Smooth muscle cell (in vitro differentiated cells): ENCODE results near the gene UBE3B. TPM values are rescaled to one million over a fixed set of nuclear protein-coding genes. Genes with fewer than 3 reads are reported as not detected.
A peak's percentile ranks its signal among the peaks of the same experiment; 100 is the strongest.

Experiments used
- DNase-seq: peaks from one replicate; lab custom pipeline; 2025; ENCODE audit not compliant: unreplicated experiment; lab: John Stamatoyannopoulos, UW
- H2AFZ ChIP-seq: fragments of 200-600 bp; sonication (generic); 2 replicates; pipeline ENCODE4 v1.6.0; 2016; ENCODE audit warnings: antibody characterized with exemption, low read depth, mild to moderate bottlenecking
- H3F3A ChIP-seq: fragments of 200-600 bp; sonication (generic); 2 replicates; pipeline ENCODE4 v1.6.0; 2017; ENCODE audit warnings: antibody characterized with exemption, low read depth
- H3K27ac ChIP-seq: fragments of 200-600 bp; sonication (generic); 2 replicates; pipeline ENCODE4 v1.5.1; 2016; ENCODE audit warnings: low read depth, mild to moderate bottlenecking
- H3K27me3 ChIP-seq: fragments of 200-600 bp; sonication (generic); 2 replicates; pipeline ENCODE4 v1.6.1; 2016; ENCODE audit warnings: low read depth, mild to moderate bottlenecking
- H3K36me3 ChIP-seq: fragments of 200-600 bp; sonication (generic); 2 replicates; pipeline ENCODE4 v1.5.1; 2016; ENCODE audit warnings: low read depth
- H3K4me1 ChIP-seq: fragments of 200-600 bp; sonication (generic); 2 replicates; pipeline ENCODE4 v1.5.1; 2016; ENCODE audit warnings: low read depth
- H3K4me2 ChIP-seq: fragments of 200-600 bp; sonication (generic); 2 replicates; pipeline ENCODE4 v1.6.0; 2016; ENCODE audit warnings: mild to moderate bottlenecking
- H3K4me3 ChIP-seq: fragments of 200-600 bp; sonication (generic); 2 replicates; pipeline ENCODE4 v1.5.1; 2016; ENCODE audit warnings: mild to moderate bottlenecking
- H3K79me2 ChIP-seq: fragments of 200-600 bp; sonication (generic); 2 replicates; pipeline ENCODE4 v1.6.0; 2016; ENCODE audit warnings: low read depth, mild to moderate bottlenecking
- H3K9ac ChIP-seq: fragments of 200-600 bp; sonication (generic); 2 replicates; pipeline ENCODE4 v1.6.0; 2016; ENCODE audit warnings: low read depth
- H3K9me3 ChIP-seq: fragments of 200-600 bp; sonication (generic); replicated peaks from 2 replicates; pipeline ENCODE4 v1.5.1; 2016; ENCODE audit warnings: low read depth
- H4K20me1 ChIP-seq: fragments of 200-600 bp; sonication (generic); 2 replicates; pipeline ENCODE4 v1.6.0; 2016; ENCODE audit warnings: low read depth
- WGBS: methylation state at CpG from one replicate; pipeline ENCODE4 v1.1.7; 2016; ENCODE audit warnings: low lambda C conversion rate; 5-methylcytosine and 5-hydroxymethylcytosine counted together
- polyA plus RNA-seq: library from polyadenylated mRNA; unstranded; fragments of >200 nt; fragmentation: Nextera tagmentation; extraction: Ambion mirVana; gene quantifications from 2 replicates; pipeline ENCODE4 v1.2.1, GENCODE V29; 2016
- total RNA-seq: library from RNA; depleted of rRNA; stranded (reverse); fragments of >200 nt; gene quantifications from 2 replicates; pipeline ENCODE4 v1.2.3, GENCODE V29; 2014
- TF ChIP-seq, protein P1 (sequence below): fragments of 200-600 bp; sonication (generic); IDR thresholded peaks from 2 replicates; pipeline ENCODE4 v1.5.1; 2017; ENCODE audit warnings: borderline replicate concordance, mild to moderate bottlenecking, antibody characterized with exemption; ENCODE audit not compliant: insufficient read depth, poor library complexity, severe bottlenecking

Gene UBE3B
- total and polyA plus RNA-seq, 2 experiments from 2014 or later, result 21.8 to 62.9 TPM

DNA sequence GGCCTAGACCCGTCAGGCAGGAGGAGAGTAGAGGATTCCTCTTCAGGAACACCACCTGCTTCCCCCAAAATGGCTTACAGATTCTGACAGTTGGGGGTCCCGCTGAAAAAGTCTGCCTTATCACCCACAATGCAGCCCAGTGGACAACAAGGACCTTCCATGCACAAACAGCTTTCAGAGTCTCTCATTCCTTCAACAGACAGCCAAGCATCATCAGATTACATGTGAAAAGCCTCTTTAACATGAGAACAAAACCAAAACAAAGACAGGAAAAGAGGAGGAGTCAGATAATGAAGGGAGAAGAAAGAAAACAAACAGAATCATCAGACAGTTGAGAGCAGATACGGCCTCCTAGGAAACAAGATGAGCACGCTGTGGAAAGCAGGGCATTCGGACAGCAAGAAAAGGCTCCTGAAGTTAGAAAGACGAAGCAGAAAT, 18.6 kb upstream of the UBE3B start:
- H3K4me2 ChIP-seq, result peak overlapping the region; percentile 55
- no peak overlapping the region for H3K4me3 ChIP-seq
- H3K27me3 ChIP-seq, result no peaks in the 10 kb centered on the region
- H3K4me1 ChIP-seq, result peaks cover 57% of the 10 kb centered on the region
- H2AFZ ChIP-seq, result no peak overlapping the region
- H3F3A ChIP-seq, result peaks cover 47% of the 10 kb centered on the region
- peaks cover 13% of the 10 kb centered on the region for H3K36me3 ChIP-seq
- 38% methylated on average over 6 of the region's 6 CpGs for WGBS
- H4K20me1 ChIP-seq, result no peaks in the 10 kb centered on the region
- no peaks in the 10 kb centered on the region for H3K9me3 ChIP-seq
- TF ChIP-seq, protein P1, sequence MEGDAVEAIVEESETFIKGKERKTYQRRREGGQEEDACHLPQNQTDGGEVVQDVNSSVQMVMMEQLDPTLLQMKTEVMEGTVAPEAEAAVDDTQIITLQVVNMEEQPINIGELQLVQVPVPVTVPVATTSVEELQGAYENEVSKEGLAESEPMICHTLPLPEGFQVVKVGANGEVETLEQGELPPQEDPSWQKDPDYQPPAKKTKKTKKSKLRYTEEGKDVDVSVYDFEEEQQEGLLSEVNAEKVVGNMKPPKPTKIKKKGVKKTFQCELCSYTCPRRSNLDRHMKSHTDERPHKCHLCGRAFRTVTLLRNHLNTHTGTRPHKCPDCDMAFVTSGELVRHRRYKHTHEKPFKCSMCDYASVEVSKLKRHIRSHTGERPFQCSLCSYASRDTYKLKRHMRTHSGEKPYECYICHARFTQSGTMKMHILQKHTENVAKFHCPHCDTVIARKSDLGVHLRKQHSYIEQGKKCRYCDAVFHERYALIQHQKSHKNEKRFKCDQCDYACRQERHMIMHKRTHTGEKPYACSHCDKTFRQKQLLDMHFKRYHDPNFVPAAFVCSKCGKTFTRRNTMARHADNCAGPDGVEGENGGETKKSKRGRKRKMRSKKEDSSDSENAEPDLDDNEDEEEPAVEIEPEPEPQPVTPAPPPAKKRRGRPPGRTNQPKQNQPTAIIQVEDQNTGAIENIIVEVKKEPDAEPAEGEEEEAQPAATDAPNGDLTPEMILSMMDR, result no peak
- H3K79me2 ChIP-seq, result peaks cover 79% of the 10 kb centered on the region
- H3K9ac ChIP-seq, result peak overlapping the region; percentile 81
- no peak for DNase-seq
- H3K27ac ChIP-seq, result peak overlapping the region; percentile 96

- peaks cover 79% of the 10 kb centered on the region for H3K79me2 ChIP-seq
- peak overlapping the region; percentile 55 for H3K4me2 ChIP-seq
- H3F3A ChIP-seq, result peaks cover 52% of the 10 kb centered on the region
- no peaks in the 10 kb centered on the region for H3K9me3 ChIP-seq
- H3K27ac ChIP-seq, result peak overlapping the region; percentile 96
- H3K36me3 ChIP-seq, result peaks cover 9% of the 10 kb centered on the region
- TF ChIP-seq, protein P1, result no peak
- H3K4me1 ChIP-seq, result peaks cover 62% of the 10 kb centered on the region
- H3K4me3 ChIP-seq, result no peak overlapping the region
- H3K9ac ChIP-seq, result peak overlapping the region; percentile 81
- no peak overlapping the region for H2AFZ ChIP-seq
- H4K20me1 ChIP-seq, result no peaks in the 10 kb centered on the region
- DNase-seq, result no peak
- no peaks in the 10 kb centered on the region for H3K27me3 ChIP-seq
- 22% methylated on average over 6 of the region's 6 CpGs for WGBS
These were observed 18.2 kb upstream of the UBE3B start for GRCh38 chr12:109459247-109459646.

- H3K9me3 ChIP-seq, result no peaks in the 10 kb centered on the region
- 95% methylated on average over 13 of the region's 13 CpGs for WGBS
These were observed 16.9 kb upstream of the UBE3B start for GRCh38 chr12:109460538-109460937.

More at GRCh38 chr12:109460538-109460937, 16.9 kb upstream of the UBE3B start:
- no peaks in the 10 kb centered on the region for H4K20me1 ChIP-seq
- peaks cover 79% of the 10 kb centered on the region for H3K79me2 ChIP-seq
- peaks cover under 1% of the 10 kb centered on the region for H3K36me3 ChIP-seq
- peak overlapping the region; percentile 79 for H3K9ac ChIP-seq
- H3K27me3 ChIP-seq, result no peaks in the 10 kb centered on the region
- no peak overlapping the region for H2AFZ ChIP-seq
- no peak for DNase-seq
- H3K27ac ChIP-seq, result peak overlapping the region; percentile 96
- H3K4me1 ChIP-seq, result peaks cover 66% of the 10 kb centered on the region
- TF ChIP-seq, protein P1, result no peak
- H3K4me2 ChIP-seq, result peak overlapping the region; percentile 77
- H3K4me3 ChIP-seq, result no peak overlapping the region
- H3F3A ChIP-seq, result peaks cover 59% of the 10 kb centered on the region
